ENCODE data around the gene ADGRA1.
"Not testable (repeated sequence)": the region's sequence is repeated elsewhere in the genome, so short reads cannot be mapped to it uniquely, and the experiment has no call there.

The ADGRA1 gene

DNA sequence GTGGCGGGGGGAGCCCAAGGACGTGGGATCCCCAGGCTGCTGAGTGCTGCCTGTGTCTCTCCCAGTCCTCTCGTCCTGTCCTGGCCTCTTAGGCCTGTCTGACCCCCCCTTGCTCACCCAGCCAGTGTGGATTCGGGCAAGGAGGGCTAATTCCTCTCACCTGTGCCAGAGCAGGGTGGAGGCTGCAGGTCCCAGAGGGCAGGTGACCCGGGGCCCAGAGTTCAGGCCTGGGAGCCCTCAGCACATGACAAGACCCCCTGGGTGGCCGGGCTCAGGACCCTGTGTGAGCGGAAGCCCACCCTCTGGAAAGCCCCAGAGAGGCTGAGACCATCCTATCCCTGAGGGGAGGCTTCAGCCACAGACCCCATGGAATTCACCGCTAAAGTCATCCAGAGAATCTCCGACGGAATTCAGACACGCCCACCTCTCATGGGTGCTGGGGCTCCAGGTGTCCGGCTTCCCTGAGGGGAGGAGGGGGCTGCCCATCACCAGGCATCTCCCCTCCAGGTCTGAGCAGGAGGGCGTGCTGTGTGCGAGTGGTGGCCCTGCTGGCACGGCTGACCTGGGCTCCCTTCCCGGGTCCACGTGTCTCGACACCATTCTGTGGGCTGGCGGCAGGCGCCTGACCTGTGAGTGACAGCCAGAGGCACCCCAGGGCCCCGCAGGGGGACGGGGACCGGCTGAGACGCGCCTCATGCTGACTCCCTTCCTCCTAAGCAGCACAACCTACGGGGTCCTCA, 77.3 kb downstream of the ADGRA1 start:
- H3K4me3 Mint-ChIP-seq, result no peak overlapping the region
- no peak overlapping the region for H3K27ac Mint-ChIP-seq
- no peaks in the 10 kb centered on the region for H3K9me3 Mint-ChIP-seq (ENCODE audit: low read depth)
- H3K36me3 Mint-ChIP-seq, result no peaks in the 10 kb centered on the region
- peaks cover 7% of the 10 kb centered on the region for H3K27me3 Mint-ChIP-seq
- no peaks in the 10 kb centered on the region for H3K4me1 Mint-ChIP-seq (ENCODE audit: low read depth)

GRCh38 chr10:133165556-133166503, 78.1 kb downstream of the ADGRA1 start:
- Mint-ChIP-seq H3K36me3 (no peaks in the 10 kb centered on the region), H3K4me1 (ENCODE audit: low read depth) (no peaks in the 10 kb centered on the region), H3K9me3 (ENCODE audit: low read depth) (no peaks in the 10 kb centered on the region), H3K27me3 (peaks cover 7% of the 10 kb centered on the region), H3K27ac (no peak overlapping the region), H3K4me3 (no peak overlapping the region)

DNA sequence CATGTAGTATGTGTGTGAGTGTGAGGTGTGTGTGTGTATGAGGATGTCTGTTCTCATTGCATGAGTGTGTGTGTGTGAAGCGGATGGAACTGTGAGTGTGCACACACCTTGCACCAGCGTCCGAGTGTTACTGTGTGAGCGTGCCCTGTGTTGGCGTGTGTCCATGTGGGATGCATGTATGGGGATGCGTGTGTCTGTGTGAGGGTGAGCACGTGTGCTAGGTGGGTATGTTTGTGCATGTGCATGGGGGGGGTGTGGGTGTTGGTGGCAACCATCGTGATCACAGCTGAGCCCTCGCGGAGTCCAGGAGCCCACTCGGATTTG, 78.7 kb downstream of the ADGRA1 start:
- Mint-ChIP-seq H3K4me1 (ENCODE audit: low read depth) (no peaks in the 10 kb centered on the region), H3K9me3 (ENCODE audit: low read depth) (no peaks in the 10 kb centered on the region), H3K36me3 (no peaks in the 10 kb centered on the region), H3K4me3 (no peak overlapping the region), H3K27ac (no peak overlapping the region), H3K27me3 (peaks cover 7% of the 10 kb centered on the region)

DNA sequence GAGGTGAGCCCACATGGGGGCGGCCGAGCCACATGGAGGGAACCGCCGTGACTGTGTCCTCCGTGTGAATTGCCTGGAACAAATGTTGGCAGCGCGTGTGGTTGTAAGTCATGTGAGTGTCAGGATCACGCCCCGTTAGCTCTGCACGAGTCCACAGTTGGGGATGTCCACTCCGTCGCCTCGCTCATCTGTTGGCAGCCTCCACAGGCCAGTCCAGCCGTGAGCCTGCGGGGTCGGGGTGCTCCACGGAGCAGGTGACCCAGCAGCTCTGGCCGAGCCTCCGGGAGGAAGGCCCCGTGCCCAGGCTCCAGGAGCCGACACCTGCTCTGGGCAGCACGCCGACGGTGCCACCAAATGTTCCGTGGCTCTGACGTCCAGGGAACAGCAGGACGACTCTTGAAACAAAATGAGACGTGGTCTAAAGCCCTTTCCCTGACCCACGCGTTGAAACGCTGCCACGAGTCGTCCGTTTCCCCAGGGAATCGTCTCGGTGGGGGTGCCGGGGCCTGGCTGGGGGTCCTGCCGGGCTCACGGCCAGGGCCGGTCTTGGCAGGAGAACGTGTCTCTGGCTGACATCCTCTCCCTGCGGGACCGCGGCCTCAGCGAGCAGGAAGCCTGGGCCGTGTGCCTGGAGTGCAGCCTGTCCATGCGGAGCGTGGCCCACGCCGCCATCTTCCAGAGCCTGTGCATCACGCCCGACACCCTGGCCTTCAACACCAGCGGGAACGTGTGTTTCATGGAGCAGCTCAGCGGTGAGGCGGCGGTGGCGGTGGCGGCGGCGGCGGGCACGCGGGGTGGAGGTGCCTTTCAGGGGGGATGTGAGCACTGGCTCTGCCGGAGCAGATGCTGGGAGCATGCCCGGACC, 79.3 kb downstream of the ADGRA1 start:
- Mint-ChIP-seq H3K36me3 (no peaks in the 10 kb centered on the region), H3K27ac (no peak overlapping the region), H3K27me3 (peaks cover 9% of the 10 kb centered on the region), H3K9me3 (ENCODE audit: low read depth) (no peaks in the 10 kb centered on the region), H3K4me1 (ENCODE audit: low read depth) (no peaks in the 10 kb centered on the region), H3K4me3 (no peak overlapping the region)

DNA sequence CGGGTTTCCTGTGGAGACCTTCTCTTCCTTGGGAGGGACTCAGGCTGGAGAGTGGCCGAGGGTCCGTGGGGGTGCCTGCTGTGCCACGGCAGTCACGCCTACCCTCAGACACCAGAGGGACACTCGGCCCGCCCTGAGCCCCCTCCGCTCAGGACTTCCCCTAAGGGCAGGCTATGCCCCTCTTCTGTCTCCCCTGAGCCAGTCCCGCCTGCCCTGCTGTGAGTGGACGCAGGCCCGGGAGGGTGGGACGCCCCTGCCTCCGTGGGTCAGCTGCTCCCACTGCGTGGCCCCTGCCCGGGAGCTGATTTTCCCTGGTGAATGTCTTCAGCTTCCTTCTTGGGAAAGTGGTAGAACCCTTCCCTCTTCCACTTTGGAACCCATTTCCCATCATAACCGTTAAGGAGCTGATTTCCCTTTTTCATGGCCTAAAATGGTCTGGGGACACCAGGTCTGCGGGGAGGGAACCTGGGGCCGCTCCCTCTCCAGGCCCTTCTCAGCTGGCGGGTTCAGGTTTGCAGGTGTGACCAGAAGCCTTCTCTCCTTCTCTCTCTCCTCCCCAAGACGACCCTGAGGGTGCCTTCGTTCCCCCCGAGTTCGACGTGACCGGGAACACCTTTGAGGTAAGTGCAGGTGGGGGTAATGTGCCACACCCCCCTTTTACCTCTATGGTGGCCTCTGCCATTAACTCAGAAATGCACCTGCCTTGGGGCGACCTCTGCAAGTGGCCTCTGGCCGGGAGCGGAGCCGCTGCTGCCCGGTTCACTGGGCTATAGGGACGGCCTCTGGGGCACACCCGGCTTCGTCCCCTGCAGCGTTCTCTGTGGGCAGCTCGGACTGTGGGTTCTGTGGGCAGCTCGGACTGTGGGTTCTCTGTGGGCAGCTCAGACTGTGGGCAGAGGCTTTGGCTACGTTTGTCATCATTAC, 80.2 kb downstream of the ADGRA1 start:
- Mint-ChIP-seq H3K36me3 (no peaks in the 10 kb centered on the region), H3K27me3 (peaks cover 11% of the 10 kb centered on the region), H3K9me3 (ENCODE audit: low read depth) (no peaks in the 10 kb centered on the region), H3K27ac (no peak overlapping the region), H3K4me1 (ENCODE audit: low read depth) (no peaks in the 10 kb centered on the region), H3K4me3 (no peak overlapping the region)

GRCh38 chr10:133168617-133169031, 80.9 kb downstream of the ADGRA1 start:
- no peaks in the 10 kb centered on the region for H3K36me3 Mint-ChIP-seq
- no peak overlapping the region for H3K27ac Mint-ChIP-seq
- H3K4me3 Mint-ChIP-seq, result no peak overlapping the region
- peaks cover 14% of the 10 kb centered on the region for H3K27me3 Mint-ChIP-seq
- no peaks in the 10 kb centered on the region for H3K4me1 Mint-ChIP-seq (ENCODE audit: low read depth)
- H3K9me3 Mint-ChIP-seq (ENCODE audit: low read depth), result no peaks in the 10 kb centered on the region

DNA sequence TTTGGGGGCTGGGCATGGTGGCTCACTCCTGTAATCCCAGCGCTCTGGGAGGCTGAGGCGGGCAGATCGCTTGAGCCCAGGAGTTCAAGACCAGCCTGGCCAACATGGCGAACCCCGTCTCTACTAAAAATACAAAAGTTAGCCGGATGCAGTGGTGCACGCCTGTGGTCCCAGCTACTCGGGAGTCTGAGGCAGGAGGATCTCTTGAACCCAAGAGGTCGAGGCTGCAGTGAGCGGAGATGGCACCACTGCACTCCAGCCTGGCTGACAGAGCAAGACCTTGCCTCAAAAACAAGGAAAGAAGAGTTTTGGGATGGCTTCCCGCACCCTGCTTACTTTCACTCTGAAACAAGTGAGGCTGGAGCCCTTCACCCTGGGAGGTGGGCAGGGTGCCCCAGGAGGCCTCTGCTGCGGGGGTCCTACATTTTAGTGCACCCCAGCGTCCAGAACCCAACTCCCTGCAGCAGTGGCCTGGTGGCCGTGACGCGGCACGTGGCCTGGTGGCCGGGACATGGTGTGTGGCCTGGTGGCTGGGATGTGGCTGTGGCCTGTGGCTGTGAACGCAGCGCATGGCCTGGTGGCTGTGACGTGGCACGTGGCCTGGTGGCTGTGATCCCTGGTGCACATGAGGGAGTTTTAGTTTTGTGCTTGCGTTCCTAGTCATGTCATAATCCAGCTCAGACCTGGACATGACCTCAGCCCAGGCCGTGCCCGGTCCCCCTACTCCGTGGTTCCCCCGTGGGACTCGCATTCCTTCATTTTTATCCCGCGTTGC, 81.6 kb downstream of the ADGRA1 start:
- Mint-ChIP-seq H3K36me3 (no peaks in the 10 kb centered on the region), H3K27ac (no peak overlapping the region), H3K4me3 (no peak overlapping the region), H3K27me3 (peaks cover 14% of the 10 kb centered on the region), H3K4me1 (ENCODE audit: low read depth) (no peaks in the 10 kb centered on the region), H3K9me3 (ENCODE audit: low read depth) (no peaks in the 10 kb centered on the region)

GRCh38 chr10:133170092-133170491, 82.4 kb downstream of the ADGRA1 start:
- Mint-ChIP-seq H3K9me3 (ENCODE audit: low read depth) (no peaks in the 10 kb centered on the region), H3K27me3 (peaks cover 17% of the 10 kb centered on the region), H3K4me3 (no peak overlapping the region), H3K36me3 (no peaks in the 10 kb centered on the region), H3K27ac (no peak overlapping the region), H3K4me1 (ENCODE audit: low read depth) (no peaks in the 10 kb centered on the region)

GRCh38 chr10:133173860-133174640, 86.3 kb downstream of the ADGRA1 start:
- Mint-ChIP-seq H3K27ac (no peak overlapping the region), H3K9me3 (ENCODE audit: low read depth) (no peaks in the 10 kb centered on the region), H3K27me3 (peaks cover 14% of the 10 kb centered on the region), H3K4me3 (no peak overlapping the region), H3K36me3 (no peaks in the 10 kb centered on the region), H3K4me1 (ENCODE audit: low read depth) (no peaks in the 10 kb centered on the region)

DNA sequence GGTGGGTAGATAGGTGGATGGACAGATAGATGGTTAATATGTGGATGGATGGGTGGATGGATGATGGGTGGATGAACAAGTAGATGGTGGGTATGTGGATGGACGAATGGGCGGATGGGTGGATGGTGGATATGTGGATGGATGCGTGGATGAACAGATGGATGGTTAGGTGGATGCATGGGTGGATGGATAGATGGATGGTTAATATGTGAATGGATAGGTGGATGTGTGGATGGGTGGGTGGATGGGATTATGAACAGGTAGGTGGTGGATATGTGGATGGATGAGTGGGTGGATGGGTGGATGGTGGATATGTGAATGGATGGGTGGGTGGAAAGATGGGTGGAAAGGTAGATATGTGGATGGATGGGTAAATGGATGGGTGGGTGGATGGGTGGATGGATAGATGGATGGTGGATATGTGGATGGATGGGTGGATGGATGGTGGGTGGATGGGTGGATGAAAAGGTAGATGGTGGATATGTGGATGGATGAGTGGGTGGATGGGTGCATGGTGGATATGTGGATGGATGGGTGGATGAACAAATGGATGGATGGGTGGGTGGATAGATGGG, 87.1 kb downstream of the ADGRA1 start:
- no peaks in the 10 kb centered on the region for H3K4me1 Mint-ChIP-seq (ENCODE audit: low read depth)
- no peaks in the 10 kb centered on the region for H3K9me3 Mint-ChIP-seq (ENCODE audit: low read depth)
- peaks cover 14% of the 10 kb centered on the region for H3K27me3 Mint-ChIP-seq
- H3K27ac Mint-ChIP-seq, result no peak overlapping the region
- H3K36me3 Mint-ChIP-seq, result no peaks in the 10 kb centered on the region
- H3K4me3 Mint-ChIP-seq, result no peak overlapping the region

DNA sequence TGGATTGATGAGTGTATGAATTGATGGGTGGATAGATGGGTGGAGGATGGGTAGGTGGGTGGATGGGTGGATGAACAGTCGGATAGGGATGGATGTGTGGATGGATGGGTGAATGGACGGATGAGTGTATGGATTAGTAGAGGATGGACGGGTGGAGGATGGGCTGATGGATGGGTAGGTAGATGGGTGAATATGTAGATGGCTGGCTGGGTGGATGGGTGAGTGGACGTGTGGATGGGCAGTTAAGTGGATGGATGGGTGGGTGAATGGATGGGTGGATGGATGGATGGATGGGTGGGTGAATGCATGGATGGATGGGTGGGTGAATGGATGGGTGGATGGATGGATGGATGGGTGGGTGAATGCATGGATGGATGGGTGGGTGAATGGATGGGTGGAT, 87.9 kb downstream of the ADGRA1 start:
- not testable (repeated sequence) for H3K9me3 Mint-ChIP-seq (ENCODE audit: low read depth); H3K4me1 Mint-ChIP-seq (ENCODE audit: low read depth); H3K4me3 Mint-ChIP-seq; H3K27ac Mint-ChIP-seq; H3K36me3 Mint-ChIP-seq
- peaks cover 16% of the 10 kb centered on the region for H3K27me3 Mint-ChIP-seq

DNA sequence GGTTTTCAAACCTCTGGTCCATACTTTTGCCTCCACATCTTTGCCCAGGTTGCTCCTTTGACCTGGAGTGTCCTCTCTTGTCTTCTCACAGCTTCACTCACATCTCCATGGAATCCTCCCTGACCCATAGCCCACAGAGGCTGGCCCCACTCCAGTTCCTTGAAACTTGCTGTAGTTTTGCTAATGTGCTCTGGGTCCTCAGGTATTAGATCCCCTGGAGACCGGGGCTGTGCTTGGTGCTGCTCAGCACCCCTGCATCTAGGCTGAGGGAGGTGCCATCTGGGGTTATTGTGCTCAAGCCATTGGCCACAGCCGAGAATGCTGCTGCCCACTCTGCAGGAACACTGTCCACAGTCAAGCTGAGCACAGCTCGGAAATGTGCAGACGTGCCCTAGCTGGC, 88.8 kb downstream of the ADGRA1 start:
- H3K27ac Mint-ChIP-seq, result no peak overlapping the region
- H3K4me1 Mint-ChIP-seq (ENCODE audit: low read depth), result no peaks in the 10 kb centered on the region
- no peaks in the 10 kb centered on the region for H3K36me3 Mint-ChIP-seq
- no peaks in the 10 kb centered on the region for H3K9me3 Mint-ChIP-seq (ENCODE audit: low read depth)
- peaks cover 17% of the 10 kb centered on the region for H3K27me3 Mint-ChIP-seq
- no peak overlapping the region for H3K4me3 Mint-ChIP-seq
